ENCODE data around the gene FBXL15.

- TF ChIP-seq CTCF (IDR thresholded peaks at IDR 0.05; ENCODE audit: low read depth, low read length): no peak
- TF ChIP-seq MYC (IDR thresholded peaks at IDR 0.05; ENCODE audit: low read depth, low read length): no peak
Observed at GRCh38 chr10:102455893-102456471, 35.3 kb downstream of the FBXL15 start.

Data from NB4 (cell line).